ENCODE data around the gene NKD2. TPM values are rescaled to one million over a fixed set of nuclear protein-coding genes. Genes with fewer than 3 reads are reported as not detected.
A peak's percentile ranks its signal among the peaks of the same experiment; 100 is the strongest.
"Not testable (repeated sequence)": the region's sequence is repeated elsewhere in the genome, so short reads cannot be mapped to it uniquely, and the experiment has no call there.

The NKD2 gene
- total RNA-seq (2014; rRNA removed; shearing (Covaris generic); ENCODE audit: low replicate concordance) = 0.27 TPM in 1 of 2 replicates, not detected in the other

GRCh38 chr5:1008451-1009358, at the start of gene NKD2:
Gene NKD2, plus strand, starts transcription at chr5:1008802. Its CDS starts 256 bp downstream, at chr5:1009058.
- in situ Hi-C loops (cut with HindIII; ENCODE audit: low pct_unique_long_range_greater_than_20kb, low sequenced_read_pairs) = no loop called here
- DNase-seq (ENCODE audit: low read depth) = no peak

GRCh38 chr5:959581-960531, 48.7 kb upstream of the NKD2 start:
- in situ Hi-C loops (cut with HindIII; ENCODE audit: low pct_unique_long_range_greater_than_20kb, low sequenced_read_pairs) = no loop called here
- no peak for DNase-seq (ENCODE audit: low read depth)

GRCh38 chr5:960551-960950, 48.1 kb upstream of the NKD2 start:
- in situ Hi-C loops (cut with HindIII; ENCODE audit: low pct_unique_long_range_greater_than_20kb, low sequenced_read_pairs) = no loop called here
- DNase-seq (ENCODE audit: low read depth) = peak; percentile 44

- no peak for DNase-seq (ENCODE audit: low read depth)
- in situ Hi-C loops (cut with HindIII; ENCODE audit: low pct_unique_long_range_greater_than_20kb, low sequenced_read_pairs) = no loop called here
Observed at GRCh38 chr5:961002-961710, 47.4 kb upstream of the NKD2 start.

GRCh38 chr5:961711-962240, 46.8 kb upstream of the NKD2 start:
- no peak for DNase-seq (ENCODE audit: low read depth)
- in situ Hi-C loops (cut with HindIII; ENCODE audit: low pct_unique_long_range_greater_than_20kb, low sequenced_read_pairs) = no loop called here

GRCh38 chr5:962386-962785, 46.2 kb upstream of the NKD2 start:
- in situ Hi-C loops (cut with HindIII; ENCODE audit: low pct_unique_long_range_greater_than_20kb, low sequenced_read_pairs) = no loop called here
- DNase-seq (ENCODE audit: low read depth) = no peak

- no peak for DNase-seq (ENCODE audit: low read depth)
- in situ Hi-C loops (cut with HindIII; ENCODE audit: low pct_unique_long_range_greater_than_20kb, low sequenced_read_pairs) = no loop called here
Observed at GRCh38 chr5:962801-963200, 45.8 kb upstream of the NKD2 start.

GRCh38 chr5:963310-963672, 45.3 kb upstream of the NKD2 start:
- no peak for DNase-seq (ENCODE audit: low read depth)
- in situ Hi-C loops (cut with HindIII; ENCODE audit: low pct_unique_long_range_greater_than_20kb, low sequenced_read_pairs) = no loop called here

- DNase-seq (ENCODE audit: low read depth) = no peak
- in situ Hi-C loops (cut with HindIII; ENCODE audit: low pct_unique_long_range_greater_than_20kb, low sequenced_read_pairs) = no loop called here
Observed at GRCh38 chr5:963673-964531, 44.7 kb upstream of the NKD2 start.

GRCh38 chr5:964821-965220, 43.8 kb upstream of the NKD2 start:
- in situ Hi-C loops (cut with HindIII; ENCODE audit: low pct_unique_long_range_greater_than_20kb, low sequenced_read_pairs) = no loop called here
- no peak for DNase-seq (ENCODE audit: low read depth)

- DNase-seq (ENCODE audit: low read depth) = no peak
- in situ Hi-C loops (cut with HindIII; ENCODE audit: low pct_unique_long_range_greater_than_20kb, low sequenced_read_pairs) = no loop called here
Observed at GRCh38 chr5:965604-966344, 42.8 kb upstream of the NKD2 start.

GRCh38 chr5:966345-966710, 42.3 kb upstream of the NKD2 start:
- in situ Hi-C loops (cut with HindIII; ENCODE audit: low pct_unique_long_range_greater_than_20kb, low sequenced_read_pairs) = no loop called here
- DNase-seq (ENCODE audit: low read depth) = no peak

- in situ Hi-C loops (cut with HindIII; ENCODE audit: low pct_unique_long_range_greater_than_20kb, low sequenced_read_pairs) = no loop called here
- no peak for DNase-seq (ENCODE audit: low read depth)
Observed at GRCh38 chr5:966941-967340, 41.7 kb upstream of the NKD2 start.

GRCh38 chr5:968881-969280, 39.7 kb upstream of the NKD2 start:
- in situ Hi-C loops (cut with HindIII; ENCODE audit: low pct_unique_long_range_greater_than_20kb, low sequenced_read_pairs) = no loop called here
- no peak for DNase-seq (ENCODE audit: low read depth)

GRCh38 chr5:969408-969839, 39.2 kb upstream of the NKD2 start:
- DNase-seq (ENCODE audit: low read depth) = no peak
- in situ Hi-C loops (cut with HindIII; ENCODE audit: low pct_unique_long_range_greater_than_20kb, low sequenced_read_pairs) = no loop called here

- in situ Hi-C loops (cut with HindIII; ENCODE audit: low pct_unique_long_range_greater_than_20kb, low sequenced_read_pairs); DNase-seq (ENCODE audit: low read depth): not testable (repeated sequence)
Observed at GRCh38 chr5:972575-972974, 36.0 kb upstream of the NKD2 start.
